Mammary epithelial cell (primary cell): ENCODE measurements around the gene BICDL1.

Source experiments
- CTCF ChIP-seq, 2 donors: IDR thresholded peaks in 1 of 2; conservative IDR thresholded peaks in 1 of 2; 2 replicates each; pipeline ENCODE4 v1.5.1; 2011 to 2012; ENCODE audit warnings: inconsistent platforms in 2 of 2, low read length in 2 of 2, mild to moderate bottlenecking in 2 of 2, control low read depth in 1 of 2, low read depth in 1 of 2; ENCODE audit not compliant: insufficient read depth in 1 of 2; ENCODE audit errors: extremely low read depth in 1 of 2
- EZH2 ChIP-seq: IDR thresholded peaks from 2 replicates; pipeline ENCODE4 v1.6.1; 2012; ENCODE audit warnings: low read length, inconsistent platforms, borderline replicate concordance

- TF ChIP-seq CTCF (conservative IDR thresholded peaks at IDR 0.05 in 1 of 2, IDR thresholded peaks at IDR 0.05 in 1 of 2; ENCODE audit: extremely low read depth in 1 of 2, insufficient read depth in 1 of 2, low read depth in 1 of 2, low read length in 2 of 2) (no peak), EZH2 (no peak)
Measured at GRCh38 chr12:119949594-119949993, 39.4 kb upstream of the BICDL1 start.
